Fibroblast of pulmonary artery (primary cell): ENCODE measurements around the gene PCGF1.
"Not testable (repeated sequence)": the region's sequence is repeated elsewhere in the genome, so short reads cannot be mapped to it uniquely, and the experiment has no call there.

Experiments
- DNase-seq: peaks from one replicate; pipeline ENCODE4 v3.0.0-alpha.2; 2010; ENCODE audit warnings: low read depth
- H3K4me3 ChIP-seq: replicated peaks from 2 replicates; pipeline ENCODE4 v1.5.1; 2011; ENCODE audit warnings: low read depth, mild to moderate bottlenecking, control low read depth, low read length, moderate library complexity
- TF ChIP-seq, protein P1 (sequence below): IDR thresholded peaks from 2 replicates; pipeline ENCODE4 v1.5.1; 2011; ENCODE audit warnings: mild to moderate bottlenecking, control low read depth, low read length, inconsistent platforms; ENCODE audit errors: missing control alignments

The PCGF1 gene

GRCh38 chr2:74488643-74489481 is 18.6 kb downstream of the PCGF1 start:
- DNase-seq, result no peak
- H3K4me3 ChIP-seq, result no peak overlapping the region
- TF ChIP-seq, protein P1, sequence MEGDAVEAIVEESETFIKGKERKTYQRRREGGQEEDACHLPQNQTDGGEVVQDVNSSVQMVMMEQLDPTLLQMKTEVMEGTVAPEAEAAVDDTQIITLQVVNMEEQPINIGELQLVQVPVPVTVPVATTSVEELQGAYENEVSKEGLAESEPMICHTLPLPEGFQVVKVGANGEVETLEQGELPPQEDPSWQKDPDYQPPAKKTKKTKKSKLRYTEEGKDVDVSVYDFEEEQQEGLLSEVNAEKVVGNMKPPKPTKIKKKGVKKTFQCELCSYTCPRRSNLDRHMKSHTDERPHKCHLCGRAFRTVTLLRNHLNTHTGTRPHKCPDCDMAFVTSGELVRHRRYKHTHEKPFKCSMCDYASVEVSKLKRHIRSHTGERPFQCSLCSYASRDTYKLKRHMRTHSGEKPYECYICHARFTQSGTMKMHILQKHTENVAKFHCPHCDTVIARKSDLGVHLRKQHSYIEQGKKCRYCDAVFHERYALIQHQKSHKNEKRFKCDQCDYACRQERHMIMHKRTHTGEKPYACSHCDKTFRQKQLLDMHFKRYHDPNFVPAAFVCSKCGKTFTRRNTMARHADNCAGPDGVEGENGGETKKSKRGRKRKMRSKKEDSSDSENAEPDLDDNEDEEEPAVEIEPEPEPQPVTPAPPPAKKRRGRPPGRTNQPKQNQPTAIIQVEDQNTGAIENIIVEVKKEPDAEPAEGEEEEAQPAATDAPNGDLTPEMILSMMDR, result no peak

DNA sequence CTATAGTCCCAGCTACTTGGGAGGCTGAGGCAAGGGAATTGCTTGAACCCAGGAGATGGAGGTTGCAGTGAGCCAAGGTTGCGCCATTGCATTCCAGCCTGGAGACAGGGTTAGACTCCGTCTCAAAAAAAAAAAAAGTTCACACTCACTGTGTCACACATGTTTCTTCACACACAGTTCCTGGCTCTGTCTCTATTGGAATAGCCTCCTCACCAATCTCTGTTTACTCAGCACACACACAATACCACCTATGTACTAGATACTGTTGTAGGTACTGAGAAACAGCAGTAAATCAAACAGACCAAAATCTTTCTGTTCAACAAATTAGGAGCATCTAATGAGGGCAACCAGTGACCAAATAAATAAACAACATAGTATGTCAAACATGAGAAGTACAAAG is 21.4 kb downstream of the PCGF1 start:
- H3K4me3 ChIP-seq, result no peak overlapping the region
- no peak for DNase-seq
- TF ChIP-seq, protein P1, result no peak

- peak overlapping the region; percentile 98 for H3K4me3 ChIP-seq
- not testable (repeated sequence) for DNase-seq
Observed at GRCh38 chr2:74483675-74484164, 23.8 kb downstream of the PCGF1 start.

DNA sequence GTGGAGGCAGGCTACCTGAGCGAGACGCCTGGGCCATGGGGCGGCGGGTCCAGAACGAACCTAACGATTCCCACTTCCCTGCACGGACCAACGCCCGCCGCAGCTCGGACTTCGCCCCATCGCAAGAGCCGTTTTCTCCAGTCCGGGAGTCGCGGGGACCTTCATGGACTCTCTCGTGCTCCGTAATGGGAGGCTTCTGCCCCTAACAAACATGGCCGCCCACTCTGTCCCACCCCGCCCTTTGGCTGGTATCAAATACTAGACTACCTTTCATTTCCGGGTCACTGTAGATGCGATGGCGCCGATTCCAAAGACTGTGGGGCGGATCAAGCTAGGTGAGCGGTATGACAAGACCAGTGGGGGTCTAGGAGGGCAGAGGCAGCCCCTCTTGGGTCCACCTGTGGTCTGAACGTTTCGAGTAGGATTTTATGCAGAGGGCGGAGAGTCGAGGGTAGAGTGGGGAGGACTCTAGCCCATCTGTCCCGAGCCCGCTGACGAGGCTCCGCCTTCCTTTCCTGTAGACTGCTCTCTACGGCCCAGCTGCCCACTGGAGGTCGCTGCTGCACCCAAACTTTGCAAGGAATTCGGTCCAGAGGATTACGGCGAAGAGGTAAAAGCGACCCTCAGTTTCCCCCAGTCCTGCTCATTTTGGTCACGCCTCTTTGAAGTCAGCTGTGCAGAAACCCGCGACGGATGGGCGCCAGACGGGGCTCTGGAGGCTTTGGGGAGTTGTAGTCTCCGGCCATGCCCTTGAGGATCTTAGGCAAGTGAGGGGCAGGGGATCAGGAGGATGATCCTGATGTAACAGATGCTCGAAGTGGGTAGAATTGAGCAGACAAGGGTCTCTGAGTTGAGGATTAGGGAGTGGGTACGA is 24.5 kb downstream of the PCGF1 start, which contains the start of the genes CCDC142 and TTC31:
CCDC142 (minus strand) TSS at position 198 of the 874 bp plus-strand sequence; CDS start at position 37, 161 bp downstream.
TTC31 (plus strand) TSS at position 281 of the 874 bp plus-strand sequence; CDS start at position 296, 15 bp downstream.
- peak; percentile 96 for DNase-seq
- peak within 1 kb of the TSS; percentile 98 for H3K4me3 ChIP-seq
- TF ChIP-seq, protein P1, result peak; percentile 87

DNA sequence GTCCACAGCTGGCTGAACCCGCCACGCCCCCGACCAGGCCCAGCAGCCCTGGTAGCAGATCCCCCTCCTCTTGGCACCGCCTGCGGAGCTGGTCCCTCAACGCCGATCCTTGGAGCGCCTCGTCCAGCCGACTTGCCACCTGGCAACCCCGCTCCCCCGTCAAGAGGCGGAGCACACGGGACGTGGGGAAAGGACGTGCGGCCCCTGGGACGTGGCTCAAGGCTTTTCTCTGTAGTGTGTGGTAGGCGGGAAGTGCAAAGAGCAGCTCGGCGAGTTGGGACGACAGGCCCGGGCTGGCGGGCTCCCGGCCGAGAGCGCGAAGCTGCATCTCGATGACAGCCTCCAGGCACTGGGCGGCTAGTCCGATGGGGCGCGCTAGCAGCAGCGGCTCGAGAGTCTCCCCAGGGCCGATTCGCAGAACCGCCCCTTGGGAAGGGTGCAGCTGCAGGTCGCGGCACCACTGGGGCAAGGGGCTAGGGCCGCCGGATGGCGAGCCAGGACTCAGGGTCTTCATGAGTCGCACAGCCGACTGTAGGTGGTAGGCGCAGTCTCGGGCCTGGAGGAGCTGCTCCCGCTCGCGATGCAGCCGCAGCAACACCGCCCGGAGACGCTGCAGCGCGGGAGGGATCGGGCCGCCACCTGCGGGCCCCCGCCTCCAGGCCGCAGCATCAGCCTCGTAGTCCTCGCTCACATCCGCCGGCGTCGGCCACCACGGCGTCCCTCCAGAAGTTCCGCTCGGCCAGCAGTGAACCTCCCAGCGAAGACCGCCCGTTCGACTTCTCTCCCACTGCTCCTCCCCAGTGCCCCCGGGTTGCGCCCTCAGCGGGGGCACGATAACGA is 25.3 kb downstream of the PCGF1 start:
- TF ChIP-seq, protein P1, result no peak
- DNase-seq, result no peak
- H3K4me3 ChIP-seq, result peak overlapping the region; percentile 98

DNA sequence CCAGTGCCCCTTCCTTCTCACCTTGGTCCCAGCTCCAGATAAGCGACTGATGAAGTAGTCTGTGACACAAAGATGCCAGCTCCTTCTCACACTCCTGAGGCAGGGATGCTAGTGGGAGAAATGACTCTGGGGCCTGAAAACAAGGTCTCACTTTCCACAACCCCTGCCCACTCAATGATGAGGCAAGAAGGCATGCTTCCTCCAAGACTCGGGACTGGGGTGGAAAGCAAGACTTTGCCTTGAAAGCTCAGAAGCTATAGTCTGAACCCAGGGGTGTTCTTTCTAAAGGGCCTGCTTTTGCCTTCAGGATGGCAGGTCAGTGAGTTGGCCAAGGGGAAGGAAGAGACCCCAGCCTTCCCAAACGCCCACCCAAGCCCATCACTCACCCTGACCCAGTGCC is 26.1 kb downstream of the PCGF1 start:
- TF ChIP-seq, protein P1, result no peak
- peak overlapping the region; percentile 98 for H3K4me3 ChIP-seq
- DNase-seq, result no peak
